GM12891 (cell line): ENCODE results near the gene SPAG17.

ENCODE experiments used
- PAX5 ChIP-seq: IDR thresholded peaks from 2 replicates; pipeline ENCODE4 v1.6.1; 2011; ENCODE audit warnings: low read length, moderate library complexity, mild to moderate bottlenecking; ENCODE audit not compliant: insufficient read depth, severe bottlenecking
- POLR2A ChIP-seq: IDR thresholded peaks from 2 replicates; pipeline ENCODE4 v1.6.1; 2011; ENCODE audit warnings: low read depth, low read length, control low read depth
- POLR2AphosphoS5 ChIP-seq: IDR thresholded peaks from 2 replicates; pipeline ENCODE4 v1.6.1; 2011; ENCODE audit warnings: low read depth, low read length, control low read depth
- SPI1 ChIP-seq: IDR thresholded peaks from 2 replicates; pipeline ENCODE4 v1.6.1; 2011; ENCODE audit warnings: low read depth, low read length, control low read depth
- TAF1 ChIP-seq: IDR thresholded peaks from 2 replicates; pipeline ENCODE4 v1.6.1; 2011; ENCODE audit warnings: low read depth, low read length, control low read depth

DNA sequence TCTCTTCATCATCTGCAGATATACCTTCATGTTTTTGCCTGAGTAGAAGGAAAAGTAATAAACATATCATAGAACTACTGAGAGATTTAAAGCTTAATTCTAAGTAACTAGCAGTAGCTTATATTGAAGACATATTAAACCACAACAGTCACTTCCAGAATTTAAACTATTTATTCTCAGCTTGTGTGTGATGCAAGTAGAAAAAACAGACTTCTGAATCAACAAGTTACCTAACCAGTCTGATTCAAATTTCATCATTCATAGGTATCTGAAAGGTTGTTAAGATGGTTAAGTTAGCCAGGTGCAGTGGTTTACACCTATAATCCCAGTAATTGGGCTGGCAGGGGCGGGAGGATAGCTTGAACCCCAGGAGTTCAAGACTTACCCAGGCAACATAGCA is 41.9 kb downstream of the SPAG17 start:
- no peak for TF ChIP-seq POLR2A
- no peak for TF ChIP-seq POLR2AphosphoS5
- no peak for TF ChIP-seq TAF1
- no peak for TF ChIP-seq SPI1
- TF ChIP-seq PAX5, result no peak
